Frontal cortex (tissue), 4 donors: ENCODE results near the gene PDXP. TPM values are rescaled to one million over a fixed set of nuclear protein-coding genes. Genes with fewer than 3 reads are reported as not detected.
"Not testable (repeated sequence)": the region's sequence is repeated elsewhere in the genome, so short reads cannot be mapped to it uniquely, and the experiment has no call there.

ENCODE experiments used
- DNase-seq, 2 donors: peaks; one replicate each; pipeline ENCODE4 v3.0.0; 2012; ENCODE audit warnings: low spot score in 2 of 2
- FAIRE-seq: peaks from 2 replicates; lab custom pipeline; 2012; peaks lifted over from hg19 to GRCh38; lab: Jason Lieb, UNC
- total RNA-seq: library from RNA; depleted of rRNA; stranded (reverse); fragments of >200 nt; gene quantifications from one replicate; pipeline ENCODE4 v1.2.3, GENCODE V29; 2014
- donor health status: control.
- donor health status: control.
- donor health status: control.

Gene PDXP, protein sequence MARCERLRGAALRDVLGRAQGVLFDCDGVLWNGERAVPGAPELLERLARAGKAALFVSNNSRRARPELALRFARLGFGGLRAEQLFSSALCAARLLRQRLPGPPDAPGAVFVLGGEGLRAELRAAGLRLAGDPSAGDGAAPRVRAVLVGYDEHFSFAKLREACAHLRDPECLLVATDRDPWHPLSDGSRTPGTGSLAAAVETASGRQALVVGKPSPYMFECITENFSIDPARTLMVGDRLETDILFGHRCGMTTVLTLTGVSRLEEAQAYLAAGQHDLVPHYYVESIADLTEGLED
- 44.0 TPM for total RNA-seq

- FAIRE-seq, result peak; percentile 93
- DNase-seq, result peak; percentile 99
Observed at GRCh38 chr22:37658133-37659065, at the start of gene PDXP. Gene PDXP (plus strand): TSS chr22:37658723. CDS start chr22:37658783, 60 bp downstream.

DNA sequence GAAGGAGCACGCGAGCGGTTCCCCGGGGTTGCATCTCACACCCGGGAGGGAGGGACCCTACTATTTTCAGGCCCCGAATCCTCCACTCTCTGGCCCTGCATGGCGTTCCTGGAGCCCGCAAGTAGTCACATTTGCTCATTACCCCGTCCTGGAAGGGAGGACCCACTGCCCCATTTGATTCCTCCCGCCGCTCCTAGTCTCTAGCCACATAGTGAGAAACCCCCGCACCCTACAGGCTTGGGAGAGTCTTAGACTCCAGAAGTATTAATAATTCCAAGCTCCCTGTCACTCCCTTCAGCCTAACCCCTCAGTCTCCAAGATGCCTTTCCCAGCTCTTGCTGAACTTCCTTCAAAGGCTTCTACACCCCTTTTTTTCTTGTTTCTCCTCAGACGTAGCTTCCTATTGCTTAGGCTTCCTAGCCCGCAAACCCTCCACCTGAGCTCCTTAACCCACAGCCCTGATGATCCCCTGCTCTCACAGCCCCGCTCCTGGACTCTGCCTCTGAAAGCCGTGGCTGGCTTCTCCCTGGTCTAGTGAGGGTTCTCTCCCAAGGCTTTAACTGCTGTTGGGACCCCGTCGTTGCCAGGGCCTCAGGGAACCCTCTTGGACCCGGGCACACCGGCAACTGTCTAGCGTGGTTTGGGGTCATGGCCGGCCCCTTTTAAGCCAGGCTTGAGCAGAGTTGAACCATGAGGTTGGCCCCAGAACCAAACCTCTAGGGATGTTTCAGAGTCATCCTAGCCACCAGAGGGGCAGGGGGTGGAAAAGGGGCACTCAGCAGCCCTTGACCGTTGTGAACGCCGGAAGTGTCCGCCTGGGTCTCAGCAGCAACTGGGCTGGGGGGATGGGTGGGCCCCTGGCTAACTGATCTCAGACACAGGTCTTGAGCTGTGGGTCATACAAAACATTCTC, 49.0 kb upstream of the PDXP start:
- FAIRE-seq (no peak), DNase-seq (peak; percentile 16 to 38)

GRCh38 chr22:37610153-37610475, 48.4 kb upstream of the PDXP start:
- FAIRE-seq, result not testable (repeated sequence)
- DNase-seq, result peak in 1 of 2 donors; percentile 19

DNA sequence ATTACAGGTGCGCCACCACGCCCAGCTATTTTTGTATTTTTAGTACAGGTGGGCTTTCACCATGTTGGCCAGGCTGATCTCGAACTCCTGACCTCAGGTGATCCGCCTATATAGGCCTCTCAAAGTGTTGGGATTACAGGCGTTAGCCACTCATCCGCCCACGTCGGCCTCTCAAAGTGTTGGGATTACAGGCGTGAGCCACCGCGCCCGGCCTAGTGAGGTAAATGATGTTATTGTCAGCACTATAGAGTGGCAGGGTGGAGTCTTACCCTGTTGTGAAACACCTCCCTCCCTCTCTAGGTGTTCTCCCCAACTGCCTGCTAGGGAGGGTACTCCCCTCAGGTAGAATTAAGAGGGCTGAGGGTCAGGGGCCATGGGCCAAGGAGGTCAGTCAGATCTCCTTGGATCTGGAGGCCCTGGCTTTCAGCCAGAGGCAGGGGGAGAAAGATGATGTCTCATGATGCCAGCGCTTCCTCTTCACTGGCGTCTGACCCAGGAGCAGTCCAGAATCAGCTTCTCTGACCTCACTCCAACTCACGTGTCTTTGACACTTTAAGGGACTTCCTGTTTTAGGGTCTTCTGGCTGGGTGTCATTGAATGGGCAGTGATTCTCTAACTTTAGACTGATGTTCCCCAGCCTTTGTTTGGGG, 47.9 kb upstream of the PDXP start:
- peak; percentile 12 to 29 for DNase-seq
- no peak for FAIRE-seq

GRCh38 chr22:37611207-37611606, 47.3 kb upstream of the PDXP start:
- FAIRE-seq (no peak), DNase-seq (no peak)

GRCh38 chr22:37616201-37617083, 42.1 kb upstream of the PDXP start:
- FAIRE-seq, result no peak
- no peak for DNase-seq

- no peak for FAIRE-seq
Observed at GRCh38 chr22:37617431-37617830, 41.1 kb upstream of the PDXP start.

DNA sequence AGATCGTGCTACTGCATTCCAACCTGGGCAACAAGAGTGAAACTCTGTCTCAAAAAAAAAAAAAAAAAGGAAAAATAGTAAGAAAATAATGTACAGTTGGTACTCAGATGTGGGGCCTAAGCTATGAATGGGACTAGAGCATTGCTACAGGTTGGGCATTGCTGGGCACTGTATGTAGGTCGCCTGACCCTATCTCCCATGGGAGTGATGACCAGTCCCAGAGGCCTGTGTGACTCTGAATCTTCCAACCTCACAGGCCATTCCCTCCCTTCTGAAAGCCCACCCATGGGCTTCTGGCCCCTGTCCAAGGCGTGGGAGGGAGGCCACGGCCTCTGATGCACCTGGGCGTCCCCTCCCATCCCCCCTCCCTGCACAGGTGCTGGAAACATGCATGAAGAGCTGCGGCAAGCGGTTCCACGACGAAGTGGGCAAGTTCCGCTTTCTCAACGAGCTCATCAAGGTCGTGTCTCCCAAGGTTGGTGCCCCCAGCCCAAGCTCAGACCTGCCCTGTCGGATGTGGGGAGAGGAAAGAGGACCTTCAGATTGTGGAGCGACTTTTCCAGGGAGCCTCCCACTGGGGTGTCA, 40.4 kb upstream of the PDXP start:
- FAIRE-seq (no peak), DNase-seq (no peak)

More at GRCh38 chr22:37617431-37617830, 41.1 kb upstream of the PDXP start:
- DNase-seq, result no peak

DNA sequence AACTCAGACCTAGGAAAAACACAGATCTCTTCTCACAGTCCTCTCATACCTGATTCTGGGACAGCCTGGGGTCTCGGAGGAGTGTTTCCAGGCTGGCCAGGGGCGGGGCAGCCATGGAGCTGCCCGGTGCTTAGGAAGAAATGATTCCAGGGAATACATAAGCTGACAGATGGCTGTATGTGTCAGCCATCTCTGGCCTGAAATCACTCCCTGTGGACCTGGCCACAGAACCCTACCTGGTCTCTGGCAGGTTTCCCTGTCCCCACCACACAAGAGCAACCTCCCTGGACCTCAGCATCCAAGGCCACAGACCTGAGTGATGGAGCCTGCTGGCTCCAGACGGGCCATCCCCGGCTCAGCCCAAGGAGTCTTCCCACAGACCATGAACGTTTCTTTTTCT, 39.8 kb upstream of the PDXP start:
- FAIRE-seq (no peak), DNase-seq (no peak)

DNA sequence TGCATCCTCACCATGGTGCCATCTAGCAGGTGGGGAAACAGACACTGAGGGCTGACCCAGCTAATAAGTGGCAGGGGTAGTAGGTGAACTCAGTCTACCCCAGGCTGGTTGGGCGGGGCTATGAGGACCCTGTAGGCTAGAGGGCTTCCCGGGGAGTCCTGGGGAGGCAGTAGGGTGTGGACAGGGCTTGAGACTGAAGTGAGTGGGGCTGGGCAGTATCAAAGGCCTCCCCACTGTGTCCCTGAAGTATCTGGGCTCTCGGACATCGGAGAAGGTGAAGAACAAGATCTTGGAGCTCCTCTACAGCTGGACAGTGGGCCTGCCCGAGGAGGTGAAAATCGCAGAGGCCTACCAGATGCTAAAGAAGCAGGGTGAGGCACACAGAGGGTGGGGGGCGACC, 38.5 kb upstream of the PDXP start:
- DNase-seq, result no peak
- FAIRE-seq, result no peak

GRCh38 chr22:37621352-37621860, 37.1 kb upstream of the PDXP start:
- no peak for DNase-seq
- FAIRE-seq, result no peak

DNA sequence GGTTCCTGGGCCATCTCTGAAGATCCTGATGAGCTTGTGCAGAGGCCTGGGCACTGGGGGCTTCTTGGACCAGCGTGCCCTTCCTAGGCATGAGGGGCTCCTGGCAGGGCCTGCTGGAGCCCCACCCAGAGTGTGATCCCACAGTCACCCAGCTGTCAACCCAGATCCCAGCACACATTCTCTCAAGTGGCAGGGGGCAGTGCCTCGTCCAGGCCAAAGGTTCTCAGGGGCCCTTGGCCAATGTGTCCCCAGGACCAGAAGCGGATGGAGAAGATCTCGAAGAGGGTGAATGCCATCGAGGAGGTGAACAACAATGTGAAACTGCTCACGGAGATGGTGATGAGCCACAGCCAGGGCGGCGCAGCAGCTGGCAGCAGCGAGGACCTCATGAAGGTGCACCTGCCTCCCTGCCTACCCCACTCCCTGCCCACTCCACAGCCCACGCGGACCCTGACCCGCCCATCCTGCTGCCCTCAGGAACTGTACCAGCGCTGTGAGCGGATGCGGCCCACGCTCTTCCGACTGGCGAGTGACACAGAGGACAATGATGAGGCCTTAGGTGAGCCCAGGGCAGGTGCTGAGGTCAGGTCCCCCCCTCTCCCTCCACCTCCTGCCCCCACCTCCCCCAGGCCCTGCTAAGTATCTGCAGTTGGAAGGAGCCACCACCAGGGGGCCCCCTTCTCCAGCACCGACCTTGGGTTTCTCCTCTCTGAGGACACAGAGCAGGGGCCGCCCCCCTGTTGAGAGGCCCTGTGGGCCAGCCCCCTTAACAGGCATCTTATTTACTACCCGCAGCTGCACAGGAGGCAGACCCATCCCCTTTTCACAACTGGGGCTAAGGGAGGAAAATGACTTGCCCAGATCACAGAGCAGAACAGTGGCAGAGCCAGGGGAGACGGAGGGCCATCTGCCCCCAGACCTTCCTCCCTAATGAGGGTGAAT, 35.2 kb upstream of the PDXP start:
- DNase-seq (peak in 1 of 2 donors; percentile 78), FAIRE-seq (no peak)

DNA sequence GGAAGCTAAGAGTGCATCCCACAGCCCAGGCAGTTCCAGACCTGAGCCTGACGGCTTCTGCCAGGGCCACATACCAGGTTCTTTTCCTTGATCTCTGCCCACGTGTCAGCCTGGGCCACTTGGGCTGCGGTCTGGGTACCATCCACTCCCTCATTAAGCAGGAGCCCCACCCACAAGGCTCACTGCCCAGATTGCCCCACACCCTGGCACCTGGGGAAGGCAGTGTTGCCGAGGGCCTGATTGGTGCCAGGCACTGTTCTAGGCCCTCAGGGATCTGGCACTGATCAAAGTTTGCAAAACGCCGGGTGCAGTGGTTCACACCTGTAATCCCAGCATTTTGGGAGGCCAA, 34.5 kb upstream of the PDXP start:
- no peak for DNase-seq
- FAIRE-seq, result no peak

DNA sequence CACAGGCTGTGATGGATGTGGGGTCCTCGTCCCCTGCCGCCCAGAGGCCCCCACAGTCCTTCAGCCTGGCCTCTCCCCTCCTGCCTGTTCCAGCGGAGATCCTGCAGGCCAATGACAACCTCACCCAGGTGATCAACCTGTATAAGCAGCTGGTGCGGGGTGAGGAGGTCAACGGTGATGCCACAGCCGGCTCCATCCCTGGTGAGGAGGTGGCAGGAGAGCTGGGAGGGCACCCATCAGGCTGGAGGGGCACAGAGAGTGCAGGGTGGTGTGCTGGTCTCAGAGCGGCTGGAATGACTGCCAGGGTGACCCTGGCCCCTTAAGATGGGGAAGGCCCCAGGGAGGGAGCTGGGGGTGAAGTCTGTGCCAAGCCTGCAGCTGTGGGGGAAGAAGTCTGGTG, 33.6 kb upstream of the PDXP start:
- no peak for DNase-seq
- no peak for FAIRE-seq

- no peak for DNase-seq
- FAIRE-seq, result no peak
Observed at GRCh38 chr22:37625737-37626136, 32.8 kb upstream of the PDXP start.

DNA sequence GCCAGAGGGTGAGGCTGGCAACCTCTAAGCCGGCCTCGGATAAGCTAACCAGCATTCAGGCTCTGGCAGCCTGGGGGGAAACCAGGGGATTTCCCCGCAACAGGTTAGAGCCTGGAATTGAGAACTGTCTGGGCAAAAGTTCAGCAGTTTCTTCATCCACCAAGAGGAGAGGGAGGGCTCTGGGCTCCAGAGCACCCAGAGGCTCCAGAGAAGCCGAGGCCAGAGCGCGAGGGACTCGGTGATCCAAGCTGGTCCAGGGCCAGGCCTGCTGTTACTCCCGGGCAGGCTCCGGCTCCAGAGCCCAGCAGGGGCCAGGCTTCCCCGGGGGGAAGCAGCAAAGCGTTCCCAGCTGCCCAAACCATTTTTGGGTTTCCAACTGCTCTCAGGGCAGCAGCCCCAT, 32.4 kb upstream of the PDXP start:
- FAIRE-seq (no peak), DNase-seq (no peak)

DNA sequence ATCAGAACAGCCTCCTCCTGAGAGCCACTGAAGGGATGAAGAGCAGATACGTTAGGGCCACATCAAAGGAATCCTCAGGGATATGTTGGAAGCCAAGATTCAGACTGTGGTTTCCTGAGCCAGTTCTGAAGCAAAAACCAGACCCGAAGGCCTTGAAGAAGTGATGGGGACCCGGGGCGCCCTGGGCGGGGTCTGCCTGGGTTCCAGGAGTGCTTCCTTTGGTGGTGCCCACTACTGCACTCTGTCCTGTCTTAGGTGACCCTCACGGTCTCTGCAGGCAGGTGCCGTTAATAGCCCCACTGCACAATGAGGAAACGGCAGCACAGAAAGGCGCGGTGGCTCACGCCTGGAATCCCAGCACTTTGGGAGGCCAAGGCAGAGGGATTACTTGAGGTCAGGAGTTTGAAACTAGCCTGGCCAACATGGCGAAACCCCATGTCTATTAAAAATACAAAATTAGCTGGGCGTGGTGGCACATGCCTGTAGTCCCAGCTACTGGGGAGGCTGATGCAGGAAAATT, 31.9 kb upstream of the PDXP start:
- DNase-seq, result no peak
- FAIRE-seq, result no peak
